ENCODE results near the gene ZNF521.

GRCh38 chr18:25234322-25234639 is 117.7 kb downstream of the ZNF521 start:
- TF ChIP-seq POLR2AphosphoS5 (IDR thresholded peaks at IDR 0.05; ENCODE audit: low read depth, low read length) (no peak), REST (IDR thresholded peaks at IDR 0.05; ENCODE audit: insufficient read depth in 1 of 2, low read depth in 2 of 2, low read length in 2 of 2) (no peak)

Measured in PFSK-1 (cell line).